GM19240 (cell line): ENCODE measurements around the gene PDCD4.

ENCODE experiments used
- DNase-seq: peaks from one replicate; pipeline ENCODE4 v3.0.0; 2011; ENCODE audit warnings: low spot score; ENCODE audit not compliant: insufficient read length

Gene PDCD4

DNA sequence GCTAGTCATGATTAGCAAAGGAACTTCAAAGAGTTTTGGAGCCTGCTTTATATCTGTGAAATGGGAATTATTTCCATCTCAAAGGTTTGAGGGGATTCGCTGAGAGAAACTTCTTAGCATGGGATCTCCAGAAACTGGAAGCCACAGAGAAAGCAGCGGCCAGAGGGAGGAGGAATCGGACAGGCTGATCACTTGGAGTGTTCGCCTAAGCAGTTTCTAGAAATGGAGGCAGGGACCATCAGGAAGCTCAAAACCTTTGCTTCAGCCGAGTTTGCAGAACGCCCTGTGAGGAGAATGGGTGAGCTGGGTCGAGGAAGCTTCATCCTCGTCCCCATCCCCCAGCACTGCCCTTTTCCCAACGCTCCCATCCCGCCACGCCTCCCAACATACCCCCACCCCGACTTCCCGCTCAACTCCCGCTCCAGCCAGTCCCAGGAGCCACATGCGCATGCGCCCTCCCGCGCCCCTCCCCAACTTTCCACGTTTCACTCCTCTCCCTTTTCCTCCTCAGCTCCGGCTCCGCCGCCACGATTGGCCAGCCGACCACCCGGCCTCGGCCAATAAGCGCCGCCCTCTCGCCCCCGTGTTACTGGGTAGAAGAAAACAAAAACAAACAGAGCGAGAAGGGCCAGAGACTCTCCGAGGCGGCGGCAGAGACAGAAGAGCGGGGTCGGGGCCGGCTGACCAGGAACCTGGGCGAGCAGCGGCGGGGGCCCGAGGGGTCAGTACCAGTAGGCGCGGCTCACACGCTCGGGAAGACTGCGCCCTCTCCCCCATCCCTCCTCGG is at the start of gene PDCD4:
PDCD4 (plus strand) TSS at position 631 of the 787 bp plus-strand sequence. CDS start 4,100 bp downstream, outside the sequence.
- DNase-seq, result no peak

DNA sequence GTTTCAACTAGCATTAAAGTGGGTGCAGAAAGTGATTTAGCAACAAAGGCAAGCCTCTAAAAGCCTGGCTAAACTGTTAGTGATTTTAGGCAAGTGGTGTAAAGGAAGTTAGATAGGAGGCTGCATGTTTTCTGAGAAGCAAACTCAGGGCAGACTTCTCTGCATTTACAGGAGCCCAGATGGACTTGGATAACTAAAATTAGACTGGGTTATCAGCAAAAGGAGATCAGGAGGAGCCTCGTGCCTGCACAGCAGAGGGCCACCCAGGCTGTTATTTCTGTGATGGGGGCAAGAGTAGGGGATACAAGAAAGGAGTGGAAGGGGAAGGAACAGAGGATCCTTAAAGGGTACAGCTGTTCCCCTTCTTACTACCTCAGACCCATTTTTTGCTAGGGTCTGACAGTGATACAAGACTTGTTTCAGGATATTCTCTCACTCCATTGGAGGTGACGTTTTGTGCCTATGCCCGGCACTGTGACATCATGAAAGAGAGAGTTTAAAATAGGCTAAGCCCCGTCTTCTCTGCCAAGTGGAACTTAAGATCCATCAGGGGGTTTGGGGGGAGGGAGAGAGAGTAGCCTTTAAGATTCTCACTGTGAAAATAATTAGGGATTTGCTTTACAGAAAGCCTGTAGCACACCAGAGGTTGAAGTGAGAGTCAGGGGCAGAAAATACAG is 49.6 kb upstream of the PDCD4 start:
- no peak for DNase-seq

DNA sequence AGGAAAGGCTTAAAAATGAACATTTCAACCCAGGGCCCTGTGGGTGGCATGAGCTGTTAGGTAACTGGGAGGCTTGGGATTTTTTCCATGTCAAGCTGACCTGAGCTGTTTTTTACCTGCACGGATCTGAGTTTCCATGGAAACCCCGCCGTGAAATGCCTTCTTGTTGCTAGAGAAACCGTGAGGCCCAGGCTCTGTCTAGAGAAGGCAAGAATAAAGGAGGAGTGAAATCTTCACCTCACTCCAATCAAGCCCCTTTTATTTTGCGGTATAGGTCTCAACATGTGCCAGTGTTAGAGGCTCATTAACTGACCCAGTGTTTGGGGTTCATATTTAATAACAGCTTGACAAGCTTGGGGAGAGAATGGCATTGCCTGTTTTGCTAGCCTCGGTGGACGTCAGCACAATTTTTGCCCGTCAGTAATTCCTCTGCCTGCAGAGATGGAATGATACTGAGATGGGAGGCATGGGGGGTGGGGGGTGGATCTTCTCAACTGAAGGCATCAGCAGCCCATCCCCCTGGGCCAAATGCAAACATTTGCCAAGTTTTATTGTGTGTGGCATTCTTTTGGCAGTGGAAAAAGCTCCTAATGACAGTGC is 48.9 kb upstream of the PDCD4 start:
- DNase-seq, result no peak

DNA sequence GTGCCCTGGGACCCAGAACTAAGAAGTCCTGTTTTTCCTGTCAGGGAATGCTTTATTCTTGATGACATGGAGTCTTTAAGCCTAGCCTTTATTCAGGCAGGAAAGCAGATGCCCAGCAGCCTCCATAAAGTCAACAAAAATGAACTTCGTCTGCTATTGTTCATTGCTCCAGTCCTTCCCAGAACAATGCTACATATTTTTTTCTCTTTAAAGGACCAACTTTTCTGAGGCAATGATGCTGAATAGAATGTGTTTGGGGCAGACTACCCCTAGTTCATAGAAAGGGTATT is 47.6 kb upstream of the PDCD4 start:
- no peak for DNase-seq

DNA sequence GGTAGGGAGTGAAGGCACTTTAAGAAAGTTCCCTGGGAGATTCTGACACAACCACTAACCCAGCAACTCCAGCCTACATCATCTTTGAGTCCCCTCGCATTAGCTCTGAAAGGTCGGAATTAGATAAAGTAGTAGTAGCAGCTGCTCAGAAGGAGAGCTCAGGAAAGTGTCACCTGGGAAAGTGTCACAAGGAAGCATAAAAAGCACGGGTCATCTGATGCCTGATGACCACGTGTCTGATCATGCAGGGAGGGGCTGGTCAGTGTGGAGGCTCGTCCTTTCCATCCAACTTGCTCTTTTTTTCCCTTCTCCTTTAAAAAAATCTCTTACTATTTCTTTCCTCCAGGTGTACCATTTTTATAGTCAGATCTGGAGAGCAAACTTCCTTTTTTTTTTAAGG is 47.1 kb upstream of the PDCD4 start:
- no peak for DNase-seq

DNA sequence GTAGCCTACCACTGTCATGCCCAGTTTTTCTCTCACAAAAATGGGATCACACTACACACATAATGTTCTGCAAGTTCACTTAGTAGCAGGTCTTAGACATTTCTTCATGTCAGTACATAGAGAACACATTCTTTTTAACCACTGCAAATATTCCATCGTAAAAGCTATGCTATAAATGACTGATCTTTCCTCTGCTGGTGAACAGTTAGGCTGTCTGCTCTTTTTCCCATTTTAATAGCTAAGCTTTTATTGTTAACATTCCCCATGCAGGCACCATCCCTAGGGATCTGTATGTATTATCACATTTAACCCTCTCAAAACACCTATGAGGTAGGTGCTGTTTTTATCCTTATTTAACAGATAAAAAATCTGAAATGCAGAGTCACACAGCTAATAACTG is 46.2 kb upstream of the PDCD4 start:
- DNase-seq, result no peak

DNA sequence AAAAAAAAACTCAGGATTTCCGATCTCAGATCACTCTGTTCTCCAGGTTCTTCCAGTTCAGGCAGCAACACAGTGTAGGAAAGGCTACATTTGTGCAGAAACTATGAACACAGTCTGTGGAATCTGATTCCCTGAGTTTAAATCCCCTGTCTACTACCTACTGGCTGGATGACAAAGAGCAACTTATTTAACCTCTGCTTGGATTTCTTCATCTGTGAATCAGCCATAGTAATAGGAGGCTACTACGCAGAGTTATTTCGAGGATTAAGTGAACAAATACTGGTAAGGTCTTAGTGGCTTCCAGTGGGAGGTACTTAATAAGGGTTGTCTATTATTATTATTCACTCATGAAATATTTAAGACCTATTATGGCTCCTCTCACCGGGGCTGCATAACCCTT is 44.3 kb upstream of the PDCD4 start:
- no peak for DNase-seq

DNA sequence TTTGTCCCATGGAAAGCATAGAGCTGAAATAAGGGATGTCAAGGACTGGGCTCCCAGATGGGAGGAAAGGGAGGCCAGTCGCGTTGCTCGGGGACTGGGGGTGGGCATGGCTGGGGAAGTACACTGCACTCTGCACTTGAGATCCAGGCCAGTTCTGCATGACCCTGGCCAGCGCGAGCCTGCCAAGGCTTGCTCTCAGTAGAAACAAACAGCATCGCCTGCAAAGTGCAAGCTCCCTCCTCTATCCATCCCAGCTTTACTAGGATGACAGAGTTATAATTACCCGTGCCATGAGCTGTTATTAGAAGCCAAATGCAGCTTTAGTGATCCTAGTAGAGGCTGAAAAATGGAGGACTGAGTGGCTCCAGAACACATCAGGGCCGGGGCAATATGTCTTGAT is 43.9 kb upstream of the PDCD4 start:
- DNase-seq, result no peak

DNA sequence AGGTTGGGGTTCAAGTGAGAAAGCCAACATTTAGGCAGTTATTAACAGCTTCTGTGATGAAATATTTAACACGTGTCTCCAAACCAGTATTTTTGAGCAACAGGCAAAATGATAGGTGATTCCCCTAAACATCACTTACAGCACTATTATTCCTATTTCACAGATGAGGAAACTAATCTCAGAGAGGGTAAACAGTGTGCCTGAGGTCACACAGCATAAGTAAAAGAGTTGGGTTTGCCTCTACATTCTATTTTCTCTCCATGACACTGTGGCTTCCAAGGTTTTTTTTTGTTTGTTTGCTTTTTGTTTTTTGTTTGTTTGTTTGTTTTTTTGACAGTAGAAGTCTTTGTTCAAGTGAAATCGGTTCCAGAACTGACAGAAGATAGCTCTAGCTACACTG is 43.2 kb upstream of the PDCD4 start:
- DNase-seq, result no peak

DNA sequence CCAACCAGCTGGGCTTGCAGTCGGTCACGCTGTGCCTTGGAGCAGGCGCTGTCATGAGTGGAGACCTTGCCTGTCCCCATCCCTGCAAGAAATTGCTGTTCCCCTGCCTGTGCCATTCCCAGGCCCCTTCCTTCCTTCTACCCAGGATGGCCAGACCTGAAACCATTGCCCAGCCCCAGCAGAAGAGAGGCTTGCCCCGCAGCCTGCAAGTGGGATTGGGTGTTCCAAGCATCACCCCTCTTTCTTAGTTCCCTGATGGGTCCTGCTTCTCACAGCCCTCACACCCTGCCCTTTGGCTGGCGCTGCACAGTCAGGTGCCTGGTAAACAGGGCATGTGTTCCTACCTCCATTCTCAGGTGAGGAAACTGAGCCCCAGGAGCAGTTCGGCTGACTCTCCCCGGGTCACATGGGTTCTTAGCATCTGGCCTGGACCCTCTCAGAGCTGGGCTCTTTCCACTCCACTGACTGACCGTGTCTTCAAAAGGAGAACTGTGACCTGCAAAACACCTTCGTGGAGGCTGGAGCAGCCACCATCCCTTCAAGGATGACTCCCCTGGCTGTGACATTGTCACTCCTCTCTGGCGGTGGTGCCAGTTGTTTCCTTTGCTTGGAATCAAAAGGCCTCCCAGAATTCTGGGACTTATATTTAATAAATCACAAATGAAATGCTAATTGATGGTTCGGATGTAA is 41.9 kb upstream of the PDCD4 start:
- DNase-seq, result no peak

DNA sequence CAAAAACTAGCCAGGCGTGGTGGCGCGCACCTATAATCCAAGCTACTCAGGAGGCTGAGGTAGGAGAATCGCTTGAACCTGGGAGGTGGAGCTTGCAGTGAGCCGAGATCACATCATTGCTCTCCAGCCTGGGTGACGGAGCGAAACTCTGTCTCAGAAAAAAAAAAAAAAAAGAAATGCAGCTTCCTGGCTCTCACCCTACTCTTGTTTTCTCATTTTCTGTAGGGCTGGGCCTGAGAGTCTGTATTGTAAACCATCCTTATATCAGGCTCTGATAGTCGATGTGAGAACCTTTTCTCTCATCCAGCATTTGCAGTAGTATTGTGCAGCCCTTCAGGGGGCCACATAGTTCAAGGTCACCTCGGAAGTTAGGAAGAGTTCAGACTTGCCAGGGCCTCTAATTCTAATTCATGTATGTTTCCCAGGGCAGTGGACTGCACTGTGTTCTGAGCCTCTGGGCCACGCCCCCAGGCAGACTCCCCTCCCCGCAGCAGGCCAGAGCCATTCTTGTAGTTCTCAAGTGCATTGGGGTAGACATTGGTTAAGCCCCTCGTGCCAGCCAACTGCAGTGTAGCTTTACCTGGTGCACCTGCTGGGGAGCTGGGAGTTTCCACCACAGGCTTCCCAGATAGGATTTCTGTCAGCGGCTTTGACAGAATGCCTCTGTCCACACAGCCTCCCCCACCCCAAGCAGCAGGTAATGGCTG is 38.3 kb upstream of the PDCD4 start:
- no peak for DNase-seq

DNA sequence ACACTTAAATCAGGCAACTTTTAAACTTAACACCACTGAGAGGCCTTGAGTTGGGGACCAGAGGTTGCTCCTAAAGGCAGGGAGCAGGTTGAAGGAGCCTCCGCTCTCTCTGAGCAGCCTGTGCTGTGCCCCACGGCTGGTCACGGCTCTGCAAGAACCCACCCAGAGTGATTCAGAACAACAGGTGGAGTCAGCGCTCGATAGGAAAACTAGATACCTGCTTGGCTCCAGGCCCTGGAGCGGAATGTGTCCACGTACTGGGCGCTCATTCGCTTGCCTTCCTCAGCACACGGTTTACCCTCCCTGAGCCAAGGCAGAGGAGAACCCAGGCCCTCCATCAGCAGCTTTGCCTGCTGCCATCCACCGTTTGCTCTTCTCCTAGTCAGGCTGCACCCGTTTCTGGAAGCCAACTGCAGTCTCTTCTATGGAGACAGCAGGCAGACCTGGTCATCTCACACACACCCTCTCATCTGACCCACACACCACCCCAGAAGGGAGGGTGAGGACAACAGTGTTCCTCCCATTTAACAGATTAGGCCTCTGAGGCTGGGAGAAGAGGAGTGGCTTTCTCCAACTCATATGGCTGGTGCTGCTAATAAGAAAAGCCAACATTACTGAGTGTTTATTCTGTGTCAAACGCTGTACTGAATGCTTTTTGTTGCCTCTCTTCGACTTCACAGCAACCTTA is 37.6 kb upstream of the PDCD4 start:
- DNase-seq, result no peak

DNA sequence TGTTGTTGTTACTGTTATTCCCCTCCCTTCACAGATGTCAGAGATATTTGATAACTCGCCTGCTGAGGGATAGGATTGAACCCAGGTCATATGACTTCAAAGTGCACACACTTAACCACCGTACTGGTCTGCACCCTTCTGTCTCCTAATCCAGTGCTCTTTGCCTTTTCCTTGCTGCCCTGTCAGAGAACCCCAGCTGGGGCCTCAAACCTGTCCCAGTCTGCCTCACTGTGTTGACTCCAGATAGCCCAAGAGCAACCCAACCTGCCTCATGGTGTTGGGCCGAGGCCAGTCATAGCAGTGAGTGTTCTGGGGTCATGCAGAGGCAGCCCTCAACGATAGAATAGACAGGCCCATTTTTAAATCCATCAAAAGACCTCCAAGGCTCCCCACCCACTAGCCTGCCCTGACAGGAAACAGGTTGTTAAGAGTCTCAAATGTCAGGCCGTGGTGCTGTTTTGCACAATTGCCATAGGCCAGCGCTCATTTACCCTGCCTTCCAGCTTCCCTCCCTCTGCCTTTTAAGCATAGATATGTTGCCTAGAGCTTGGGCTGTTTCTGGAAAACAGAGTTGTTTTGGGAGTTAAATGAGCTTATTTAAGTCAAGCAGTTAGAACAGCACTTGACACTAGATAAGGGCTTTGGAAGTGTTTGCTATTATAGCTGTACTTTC is 37.0 kb upstream of the PDCD4 start:
- DNase-seq, result no peak

DNA sequence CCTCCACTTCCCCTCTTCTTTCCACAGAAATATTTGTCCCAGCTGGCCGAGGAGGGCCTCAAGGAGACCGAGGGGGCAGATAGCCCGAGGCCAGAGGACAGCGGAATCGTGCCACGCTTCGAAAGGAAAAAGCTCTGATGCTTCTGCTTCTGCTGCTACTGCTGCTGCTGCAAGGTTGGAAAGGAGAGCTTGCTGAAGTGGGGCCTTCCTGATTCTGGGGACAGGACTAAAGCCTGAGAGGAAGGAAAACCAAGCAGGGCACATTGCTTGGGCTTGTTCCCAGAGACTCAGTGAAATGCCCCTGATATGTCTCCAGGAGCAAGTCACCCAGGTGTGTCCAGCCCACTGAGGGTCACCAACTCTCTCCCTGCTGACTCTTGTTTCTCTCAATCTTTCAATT is 35.9 kb upstream of the PDCD4 start:
- DNase-seq, result no peak

DNA sequence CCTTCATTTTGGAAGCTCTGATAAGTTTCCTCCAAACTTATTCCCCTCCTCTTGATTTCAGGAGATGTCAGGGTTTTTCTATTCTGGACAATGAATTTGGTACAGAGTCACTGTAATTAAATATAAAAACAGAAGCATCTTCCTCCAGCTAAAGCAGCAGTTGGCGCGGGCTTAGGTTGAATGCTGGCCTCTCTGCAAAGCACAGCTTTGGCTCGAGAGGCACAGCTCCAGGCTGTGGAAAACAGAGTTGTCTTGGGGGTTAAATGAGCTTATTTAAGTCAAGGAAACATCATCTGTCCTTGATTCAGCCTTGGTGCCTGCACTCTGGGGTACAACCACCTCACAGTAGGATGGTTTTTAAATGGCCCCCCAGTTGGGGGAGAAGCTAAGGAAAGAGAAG is 35.0 kb upstream of the PDCD4 start:
- no peak for DNase-seq

DNA sequence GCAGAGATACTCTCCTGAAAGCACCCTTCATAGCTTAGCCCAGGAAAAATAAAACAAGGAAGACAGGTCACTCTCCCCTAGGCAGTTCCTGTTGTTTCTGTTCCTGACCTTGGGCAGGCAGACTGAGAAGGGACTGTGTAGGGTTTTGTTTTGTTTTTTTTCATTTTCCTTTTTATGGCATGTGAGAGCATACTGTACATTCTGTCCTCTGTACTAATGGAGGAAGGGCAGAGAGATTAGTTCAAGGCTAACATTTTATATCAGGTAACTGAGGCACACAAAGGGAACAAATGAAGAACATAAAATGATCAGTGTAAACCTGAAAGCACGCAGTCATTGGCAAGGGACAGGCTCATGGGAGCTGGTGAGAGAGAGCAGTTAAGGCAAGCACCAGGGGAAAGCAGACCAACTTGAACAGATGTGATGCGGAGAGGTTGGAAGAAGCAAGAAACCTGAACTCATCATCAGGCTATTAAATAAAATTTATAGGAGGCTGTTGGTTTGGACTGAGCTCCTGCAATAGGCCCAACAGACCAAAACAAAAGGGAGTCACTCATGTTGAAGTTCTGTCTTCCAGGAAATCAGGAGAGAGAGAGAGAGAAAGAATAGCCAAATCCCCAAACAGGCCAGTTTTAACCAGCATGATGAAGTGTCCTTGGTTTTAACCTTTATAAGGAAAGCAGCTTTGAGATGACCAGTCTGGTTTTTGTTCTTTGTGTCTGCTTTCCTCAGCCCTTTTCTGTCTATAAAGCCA is 34.1 kb upstream of the PDCD4 start:
- DNase-seq, result no peak

DNA sequence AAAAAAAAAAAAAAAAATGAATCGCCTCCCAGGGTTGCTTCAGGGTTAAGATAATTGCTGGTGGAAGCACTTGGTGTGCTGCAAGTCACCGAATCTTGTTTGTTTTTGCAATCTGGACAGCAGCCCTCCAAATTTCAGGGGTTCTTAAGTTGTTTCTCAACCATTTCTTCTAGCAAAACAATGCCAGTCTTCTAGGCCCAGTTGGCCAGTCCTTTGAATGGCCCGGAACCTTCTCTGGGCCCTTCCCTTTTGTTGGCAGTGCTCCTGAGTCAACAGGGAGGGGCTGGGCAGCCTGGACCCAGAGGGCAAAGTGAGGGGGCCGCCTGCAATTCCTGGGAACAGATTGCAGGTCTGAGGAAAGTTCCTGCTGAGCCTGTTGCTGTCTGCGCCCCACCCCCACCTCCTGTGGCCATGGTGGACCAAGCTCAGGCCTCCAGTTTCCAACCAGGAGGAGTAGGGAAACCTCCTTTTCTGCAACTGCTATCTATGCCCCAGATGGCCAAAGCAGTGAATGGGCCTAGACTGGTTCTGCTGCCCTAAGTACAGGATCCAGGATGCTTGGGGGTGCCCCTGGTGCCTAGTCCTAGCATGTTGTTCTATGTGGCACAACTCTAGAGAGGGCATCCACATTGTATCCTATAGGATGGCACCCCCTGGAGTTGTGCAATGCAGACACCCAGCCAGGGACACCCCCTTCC is 31.4 kb upstream of the PDCD4 start:
- no peak for DNase-seq

DNA sequence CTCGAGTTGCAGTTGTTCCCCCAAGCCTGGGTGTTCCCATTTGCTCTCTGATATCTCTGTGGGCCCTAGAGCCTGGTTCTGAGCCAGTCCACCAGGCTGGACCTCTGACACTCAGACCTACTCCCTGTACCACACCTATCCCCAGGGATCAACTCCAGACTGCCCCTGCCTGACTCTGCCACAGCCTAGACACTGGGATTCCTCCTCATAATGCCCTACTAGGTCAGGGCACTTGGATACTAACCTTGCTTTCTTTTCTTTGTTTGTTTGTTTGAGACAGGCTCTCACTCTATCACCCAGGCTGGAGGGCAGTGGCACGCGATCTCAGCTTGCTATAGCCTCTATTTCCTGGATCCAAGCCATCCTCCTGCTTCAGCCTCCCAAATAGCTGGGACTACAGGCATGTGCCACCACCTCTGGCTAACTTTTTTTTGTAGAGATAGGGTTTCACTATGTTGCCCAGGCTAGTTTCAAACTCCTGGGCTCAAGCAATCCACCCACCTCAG is 30.8 kb upstream of the PDCD4 start:
- no peak for DNase-seq

DNA sequence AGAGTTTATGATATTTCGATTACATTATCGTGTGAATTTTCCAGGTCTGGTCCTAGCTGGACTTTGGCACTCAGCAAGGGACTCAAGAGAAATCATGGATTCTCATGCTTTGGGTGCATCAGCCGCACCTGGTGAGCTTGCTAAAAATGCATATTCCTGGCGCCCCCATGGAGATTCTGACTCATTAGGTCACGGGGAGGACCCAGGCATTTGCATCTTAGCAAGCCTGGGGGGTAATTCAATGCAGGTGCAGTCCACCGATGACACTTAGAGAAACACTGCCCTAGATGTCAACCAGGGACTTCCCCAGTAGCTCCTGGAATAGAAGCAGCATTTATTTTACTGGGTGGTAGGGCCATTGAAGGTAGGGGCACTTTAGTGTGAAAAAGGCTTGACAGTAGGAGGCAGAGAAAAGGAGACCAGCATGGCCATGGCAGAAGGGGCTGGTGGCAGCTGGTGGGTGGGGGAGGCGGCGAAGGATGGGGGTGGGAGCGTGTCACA is 29.9 kb upstream of the PDCD4 start:
- DNase-seq, result peak; percentile 79
